ENCODE measurements around the gene PTPN7. TPM values are rescaled to one million over a fixed set of nuclear protein-coding genes. Genes with fewer than 3 reads are reported as not detected.
A peak's percentile ranks its signal among the peaks of the same experiment; 100 is the strongest.

The PTPN7 gene
- total and polyA plus RNA-seq, 2 of the 13 experiments (the other 11 are each of a cell fraction or from before 2014, with no cell fraction given): not detected

DNA sequence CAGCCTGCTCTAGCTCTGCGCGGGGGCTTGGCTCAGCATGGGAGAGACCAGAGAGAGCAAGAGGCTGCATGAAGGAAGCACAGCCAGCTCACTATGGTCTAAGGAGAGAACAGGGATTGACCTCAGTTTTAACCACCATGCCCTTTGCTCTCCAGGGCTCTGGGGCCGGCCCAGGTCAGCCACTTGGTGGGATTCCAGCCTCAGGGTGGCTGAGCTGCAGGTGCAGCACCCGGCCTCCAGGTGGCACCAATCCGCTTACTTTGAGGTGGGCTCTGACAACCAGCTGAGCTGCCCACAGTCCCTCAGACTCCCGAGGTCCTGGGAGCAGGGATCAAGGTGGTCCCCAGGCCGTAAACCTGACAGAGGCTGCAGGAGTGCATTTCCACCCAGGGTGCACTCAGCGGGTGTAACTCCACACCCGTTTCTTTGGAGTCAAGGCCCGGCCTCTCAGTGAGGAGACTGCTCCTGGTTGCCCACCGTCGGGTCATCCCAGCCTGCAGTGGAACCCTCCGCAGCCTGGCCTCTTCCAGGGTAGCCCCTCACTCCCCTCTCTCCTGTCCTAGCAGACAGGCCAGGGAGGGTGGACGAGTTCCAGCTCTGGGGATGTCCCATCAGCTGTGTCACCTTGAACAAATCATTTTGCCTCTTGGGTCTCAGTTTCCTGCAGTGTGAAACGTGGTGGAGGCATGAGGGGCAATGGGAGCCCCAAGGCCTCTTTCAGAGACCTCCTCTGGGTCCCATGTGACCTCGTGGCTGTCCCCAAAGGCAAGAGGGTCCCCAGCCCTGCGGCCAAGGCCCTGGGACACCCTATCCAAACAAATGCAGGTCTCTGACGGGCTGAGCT, 32.6 kb upstream of the PTPN7 start (continued):
- peak; percentile 76 for TF ChIP-seq RAD21 (CRISPR knock-in tag; IDR thresholded peaks at IDR 0.05)
- TF ChIP-seq ZSCAN30 (CRISPR knock-in tag; IDR thresholded peaks at IDR 0.05): no peak
- no peak for TF ChIP-seq NPAS2 (CRISPR knock-in tag; IDR thresholded peaks at IDR 0.05; ENCODE audit: borderline replicate concordance)
- 0 out of 2 replicates have a peak, but pooled peaks have one; percentile 57 for TF ChIP-seq NR2C2 (CRISPR knock-in tag; IDR thresholded peaks at IDR 0.05; ENCODE audit: borderline replicate concordance)
- TF ChIP-seq HOXA9 (CRISPR knock-in tag; IDR thresholded peaks at IDR 0.05; ENCODE audit: borderline replicate concordance): no peak
- TF ChIP-seq AGO1 (IDR thresholded peaks at IDR 0.05; ENCODE audit: low read depth, low read length, poor library complexity, severe bottlenecking): no peak
- no peak for TF ChIP-seq ZNF773 (CRISPR knock-in tag; IDR thresholded peaks at IDR 0.05; ENCODE audit: borderline replicate concordance)
- no peak for TF ChIP-seq ZNF260 (CRISPR knock-in tag; IDR thresholded peaks at IDR 0.05; ENCODE audit: borderline replicate concordance, low read depth)
- peak; percentile 66; the same call in 1 of the 2 replicates for TF ChIP-seq RXRA (CRISPR knock-in tag; IDR thresholded peaks at IDR 0.05)
- TF ChIP-seq DNMT3B (CRISPR knock-in tag; conservative IDR thresholded peaks at IDR 0.05): no peak
- no peak for TF ChIP-seq ZNF292 (CRISPR knock-in tag; IDR thresholded peaks at IDR 0.05; ENCODE audit: borderline replicate concordance, low read depth)
- no peak for TF ChIP-seq YEATS2 (CRISPR knock-in tag; IDR thresholded peaks at IDR 0.05; ENCODE audit: borderline replicate concordance)
- TF ChIP-seq BCL6 (CRISPR knock-in tag; IDR thresholded peaks at IDR 0.05): no peak
- TF ChIP-seq EHMT2 (IDR thresholded peaks at IDR 0.05; ENCODE audit: borderline replicate concordance, low read depth, low read length): no peak
- no peak for TF ChIP-seq PAF1 (CRISPR knock-in tag; IDR thresholded peaks at IDR 0.05)
- TF ChIP-seq KAT7 (CRISPR knock-in tag; IDR thresholded peaks at IDR 0.05; ENCODE audit: borderline replicate concordance): no peak
- TF ChIP-seq HDAC6 (IDR thresholded peaks at IDR 0.05; ENCODE audit: low read depth, low read length): no peak
- TF ChIP-seq ZBTB7B (CRISPR knock-in tag; IDR thresholded peaks at IDR 0.05): peak; percentile 87
- TF ChIP-seq ZBTB1 (CRISPR knock-in tag; IDR thresholded peaks at IDR 0.05; ENCODE audit: borderline replicate concordance): no peak
- no peak for TF ChIP-seq ZNF451 (CRISPR knock-in tag; IDR thresholded peaks at IDR 0.05)
- TF ChIP-seq, protein P1, sequence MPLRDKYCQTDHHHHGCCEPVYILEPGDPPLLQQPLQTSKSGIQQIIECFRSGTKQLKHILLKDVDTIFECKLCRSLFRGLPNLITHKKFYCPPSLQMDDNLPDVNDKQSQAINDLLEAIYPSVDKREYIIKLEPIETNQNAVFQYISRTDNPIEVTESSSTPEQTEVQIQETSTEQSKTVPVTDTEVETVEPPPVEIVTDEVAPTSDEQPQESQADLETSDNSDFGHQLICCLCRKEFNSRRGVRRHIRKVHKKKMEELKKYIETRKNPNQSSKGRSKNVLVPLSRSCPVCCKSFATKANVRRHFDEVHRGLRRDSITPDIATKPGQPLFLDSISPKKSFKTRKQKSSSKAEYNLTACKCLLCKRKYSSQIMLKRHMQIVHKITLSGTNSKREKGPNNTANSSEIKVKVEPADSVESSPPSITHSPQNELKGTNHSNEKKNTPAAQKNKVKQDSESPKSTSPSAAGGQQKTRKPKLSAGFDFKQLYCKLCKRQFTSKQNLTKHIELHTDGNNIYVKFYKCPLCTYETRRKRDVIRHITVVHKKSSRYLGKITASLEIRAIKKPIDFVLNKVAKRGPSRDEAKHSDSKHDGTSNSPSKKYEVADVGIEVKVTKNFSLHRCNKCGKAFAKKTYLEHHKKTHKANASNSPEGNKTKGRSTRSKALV (CRISPR knock-in tag; IDR thresholded peaks at IDR 0.05): no peak
- no peak for TF ChIP-seq NFE2 (CRISPR knock-in tag; IDR thresholded peaks at IDR 0.05)
- TF ChIP-seq HNRNPLL (IDR thresholded peaks at IDR 0.05; ENCODE audit: low read depth, low read length, poor library complexity, severe bottlenecking): no peak
- no peak for TF ChIP-seq RFXAP (CRISPR knock-in tag; IDR thresholded peaks at IDR 0.05; ENCODE audit: borderline replicate concordance)
- no peak for TF ChIP-seq ZFP36L1 (CRISPR knock-in tag; IDR thresholded peaks at IDR 0.05)
- no peak for TF ChIP-seq TSC22D2 (CRISPR knock-in tag; IDR thresholded peaks at IDR 0.05; ENCODE audit: borderline replicate concordance)
- no peak for TF ChIP-seq ELF3 (CRISPR knock-in tag; IDR thresholded peaks at IDR 0.05)
- 0 out of 2 replicates have a peak, but pooled peaks have one; percentile 36 for TF ChIP-seq FOXC1 (CRISPR knock-in tag; IDR thresholded peaks at IDR 0.05; ENCODE audit: borderline replicate concordance)
- no peak for TF ChIP-seq MXI1 (IDR thresholded peaks at IDR 0.05; ENCODE audit: borderline replicate concordance, low read depth, low read length)
- TF ChIP-seq ARNTL (CRISPR knock-in tag; IDR thresholded peaks at IDR 0.05): no peak
- no peak for TF ChIP-seq ZNF460 (CRISPR knock-in tag; IDR thresholded peaks at IDR 0.05; ENCODE audit: borderline replicate concordance)
